Cardiac fibroblast (primary cell): ENCODE measurements around the gene DNAH11.
"Not testable (repeated sequence)": the region's sequence is repeated elsewhere in the genome, so short reads cannot be mapped to it uniquely, and the experiment has no call there.

Experiments
- DNase-seq, 2 donors: peaks; one replicate each; pipeline versions ENCODE4 v3.0.0 to v3.0.0-alpha.2; 2010; ENCODE audit warnings: low read depth in 2 of 2
- H3K4me3 ChIP-seq, 2 donors: replicated peaks in 1 of 2; 1 replicate in 1 of 2; 2 replicates in 1 of 2; pipeline ENCODE4 v1.5.1; 2011; ENCODE audit warnings: low read depth in 2 of 2, low read length in 2 of 2, mild to moderate bottlenecking in 2 of 2, moderate library complexity in 1 of 2
- TF ChIP-seq, protein P1 (sequence below): IDR thresholded peaks from one replicate; pipeline ENCODE4 v1.5.1; 2011; ENCODE audit warnings: low read depth, mild to moderate bottlenecking, low read length, inconsistent platforms

DNAH11 gene

DNA sequence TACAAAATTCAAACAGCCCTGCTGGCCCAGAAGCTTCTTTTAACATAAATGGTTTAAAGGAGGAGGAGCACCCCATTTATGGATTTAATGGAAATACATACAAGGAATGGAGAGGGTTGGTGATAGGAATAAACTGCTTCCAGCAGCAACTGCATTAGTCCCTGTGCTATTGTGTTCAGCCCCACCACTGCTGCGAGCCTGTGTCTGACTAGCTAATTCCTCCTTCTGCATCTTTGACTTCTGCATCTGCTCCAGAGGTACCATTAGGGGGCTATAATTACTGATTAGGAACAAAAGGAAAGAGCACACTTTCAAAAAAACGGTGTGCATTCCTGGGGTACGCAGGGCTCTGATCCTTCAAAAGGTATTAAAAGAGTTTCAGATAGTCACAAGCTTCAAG, 378.1 kb downstream of the DNAH11 start:
- no peak overlapping the region for H3K4me3 ChIP-seq
- TF ChIP-seq, protein P1, sequence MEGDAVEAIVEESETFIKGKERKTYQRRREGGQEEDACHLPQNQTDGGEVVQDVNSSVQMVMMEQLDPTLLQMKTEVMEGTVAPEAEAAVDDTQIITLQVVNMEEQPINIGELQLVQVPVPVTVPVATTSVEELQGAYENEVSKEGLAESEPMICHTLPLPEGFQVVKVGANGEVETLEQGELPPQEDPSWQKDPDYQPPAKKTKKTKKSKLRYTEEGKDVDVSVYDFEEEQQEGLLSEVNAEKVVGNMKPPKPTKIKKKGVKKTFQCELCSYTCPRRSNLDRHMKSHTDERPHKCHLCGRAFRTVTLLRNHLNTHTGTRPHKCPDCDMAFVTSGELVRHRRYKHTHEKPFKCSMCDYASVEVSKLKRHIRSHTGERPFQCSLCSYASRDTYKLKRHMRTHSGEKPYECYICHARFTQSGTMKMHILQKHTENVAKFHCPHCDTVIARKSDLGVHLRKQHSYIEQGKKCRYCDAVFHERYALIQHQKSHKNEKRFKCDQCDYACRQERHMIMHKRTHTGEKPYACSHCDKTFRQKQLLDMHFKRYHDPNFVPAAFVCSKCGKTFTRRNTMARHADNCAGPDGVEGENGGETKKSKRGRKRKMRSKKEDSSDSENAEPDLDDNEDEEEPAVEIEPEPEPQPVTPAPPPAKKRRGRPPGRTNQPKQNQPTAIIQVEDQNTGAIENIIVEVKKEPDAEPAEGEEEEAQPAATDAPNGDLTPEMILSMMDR, result no peak
- no peak for DNase-seq

DNA sequence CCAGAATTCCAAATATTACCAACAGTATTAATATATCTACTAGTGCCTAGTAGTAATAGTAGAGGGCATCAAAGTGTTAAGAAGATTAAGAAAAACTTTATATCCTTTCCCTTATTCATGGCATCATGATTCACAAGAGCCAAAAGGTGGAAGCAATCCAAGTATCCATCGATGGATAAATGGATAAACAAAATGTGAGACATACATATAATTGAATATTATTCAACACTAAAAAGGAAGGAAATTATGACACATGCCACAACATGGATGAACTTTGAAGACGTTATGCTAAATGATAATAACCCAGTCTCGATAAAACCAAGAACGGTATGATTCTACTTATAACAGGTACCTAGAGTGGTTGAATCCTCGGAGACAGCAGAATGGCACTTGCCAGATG, 379.8 kb downstream of the DNAH11 start:
- TF ChIP-seq, protein P1, result no peak
- H3K4me3 ChIP-seq, result no peak overlapping the region
- no peak for DNase-seq

DNA sequence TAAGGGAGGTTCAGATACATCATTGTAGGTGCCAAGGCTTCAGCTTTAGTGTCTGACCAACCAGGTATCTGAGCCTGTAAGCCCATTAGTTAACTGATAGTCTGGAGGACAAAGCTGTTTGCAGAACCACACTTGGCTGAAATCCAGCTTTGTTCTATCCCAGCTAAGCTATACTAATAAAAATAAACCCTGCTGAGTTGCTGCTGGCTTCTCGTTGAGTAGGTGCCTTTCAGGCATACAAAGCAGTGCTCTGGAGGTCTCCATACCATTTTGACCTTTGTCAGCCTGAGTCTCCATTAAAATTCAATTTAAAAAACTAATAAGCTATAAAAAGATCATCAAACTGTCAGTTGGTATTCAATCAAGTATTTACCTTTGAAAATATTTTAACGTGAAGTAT, 380.8 kb downstream of the DNAH11 start:
- H3K4me3 ChIP-seq, result no peak overlapping the region
- DNase-seq, result peak; percentile 43 to 54
- TF ChIP-seq, protein P1, result no peak

DNA sequence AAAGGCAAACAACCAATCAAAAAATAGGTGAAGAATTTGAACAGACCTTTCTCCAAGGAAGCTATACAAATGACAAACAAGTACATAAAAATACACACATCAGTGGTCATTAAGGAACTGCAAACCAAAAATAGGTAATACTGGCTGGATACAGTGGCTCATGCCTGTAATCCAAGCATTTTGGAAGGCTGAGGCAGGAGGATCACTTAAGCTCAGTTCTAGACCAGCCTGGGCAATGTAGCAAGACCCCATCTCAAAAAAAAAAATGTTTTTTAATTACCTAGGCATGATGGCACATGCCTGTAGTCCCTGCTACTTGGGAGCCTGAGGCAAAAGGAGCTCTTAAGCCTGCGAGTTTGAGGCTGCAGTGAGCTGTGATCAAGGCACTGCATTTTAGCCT, 383.6 kb downstream of the DNAH11 start:
- TF ChIP-seq, protein P1, result no peak
- DNase-seq, result no peak
- no peak overlapping the region for H3K4me3 ChIP-seq

DNA sequence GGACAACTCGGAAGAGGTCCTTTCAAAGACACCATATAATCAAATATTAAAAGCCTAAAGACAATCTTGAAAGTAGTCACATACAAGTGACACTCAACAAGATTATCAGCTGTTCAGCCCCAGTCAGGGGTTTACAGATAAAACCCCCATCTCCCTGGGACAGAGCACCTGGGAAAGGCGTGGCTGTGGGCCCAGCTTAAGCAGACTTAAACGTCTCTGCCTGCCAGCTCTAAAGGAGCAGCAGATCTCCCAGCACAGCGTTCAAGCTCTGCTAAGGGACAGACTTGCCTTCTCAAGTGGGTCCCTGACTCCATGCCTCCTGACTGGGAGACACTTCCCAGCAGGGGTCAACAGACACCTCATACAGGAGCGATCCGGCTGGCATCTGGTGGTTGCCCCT, 384.9 kb downstream of the DNAH11 start:
- TF ChIP-seq, protein P1, result no peak
- DNase-seq, result no peak
- no peak overlapping the region for H3K4me3 ChIP-seq

DNA sequence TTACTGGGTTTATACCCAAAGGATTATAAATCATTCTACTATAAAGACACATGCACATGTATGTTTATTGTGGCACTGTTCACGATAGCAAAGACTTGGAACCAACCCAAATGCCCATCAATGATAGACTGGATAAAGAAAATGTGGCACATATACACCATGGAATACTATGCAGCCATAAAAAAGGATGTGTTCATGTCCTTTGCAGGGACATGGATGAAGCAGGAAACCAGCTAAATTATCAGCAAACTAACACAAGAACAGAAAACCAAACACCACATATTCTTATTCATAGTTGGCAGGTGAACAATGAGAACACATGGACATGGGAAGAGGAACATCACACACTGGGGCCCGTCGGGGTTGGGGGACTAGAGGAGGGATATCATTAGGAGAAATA, 390.5 kb downstream of the DNAH11 start:
- DNase-seq, H3K4me3 ChIP-seq: not testable (repeated sequence)

DNA sequence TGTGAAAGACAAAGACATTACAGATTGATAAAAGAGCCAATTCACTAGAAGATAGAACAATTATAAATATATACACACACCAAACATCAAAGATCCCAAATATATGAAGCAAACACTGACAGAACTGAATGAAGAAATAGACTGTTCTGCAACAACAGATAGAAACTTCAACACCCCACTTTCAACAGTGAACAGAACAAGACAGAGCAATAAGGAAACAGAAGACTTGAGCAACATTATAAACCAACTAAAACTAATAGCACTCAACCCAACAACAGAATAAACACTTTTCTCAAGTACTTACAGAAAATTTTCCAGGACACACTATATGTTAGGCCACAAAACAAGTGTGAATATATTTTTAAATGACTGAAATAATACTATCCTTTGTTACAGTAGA, 392.0 kb downstream of the DNAH11 start:
- H3K4me3 ChIP-seq, result no peak overlapping the region
- no peak for DNase-seq
- TF ChIP-seq, protein P1, result no peak
